Neural cell (in vitro differentiated cells): Measurements from ENCODE around the gene SLC16A10. TPM values are rescaled to one million over a fixed set of nuclear protein-coding genes. Genes with fewer than 3 reads are reported as not detected.

Experiments used
- H2AFZ ChIP-seq: fragments of 200-600, 300-800 bp; sonication (generic), shearing (Covaris generic); 2 replicates; pipeline ENCODE4 v1.6.0; 2014; ENCODE audit warnings: low read depth, mild to moderate bottlenecking, antibody characterized with exemption, low read length, moderate library complexity
- H3F3A ChIP-seq: fragments of 200-600 bp; shearing (Covaris generic); 2 replicates; pipeline ENCODE4 v1.6.1; 2016; ENCODE audit warnings: mild to moderate bottlenecking, moderate library complexity, mixed read lengths, antibody characterized with exemption, low read length; ENCODE audit not compliant: insufficient read depth, poor library complexity, severe bottlenecking
- H3K27ac ChIP-seq: fragments of 200-600, 300-800 bp; sonication (generic), shearing (Covaris generic); 2 replicates; pipeline ENCODE4 v1.5.1; 2014; ENCODE audit warnings: mild to moderate bottlenecking, low read length, moderate library complexity
- H3K27me3 ChIP-seq: fragments of 300-800, 200-600 bp; sonication (generic), shearing (Covaris generic); 2 replicates; pipeline ENCODE4 v1.6.0; 2014; ENCODE audit warnings: mild to moderate bottlenecking, low read depth, low read length, moderate library complexity; ENCODE audit not compliant: insufficient read depth
- H3K36me3 ChIP-seq: fragments of 300-800, 200-600 bp; sonication (generic), shearing (Covaris generic); 2 replicates; pipeline ENCODE4 v1.5.1; 2014; ENCODE audit warnings: mild to moderate bottlenecking, antibody characterized with exemption, low read length, moderate library complexity; ENCODE audit not compliant: insufficient read depth
- H3K4me2 ChIP-seq: fragments of 300-800, 200-600 bp; sonication (generic), shearing (Covaris generic); 2 replicates; pipeline ENCODE4 v1.6.0; 2014; ENCODE audit warnings: mild to moderate bottlenecking, low read length
- H3K4me3 ChIP-seq: fragments of 300-800, 200-600 bp; sonication (generic), shearing (Covaris generic); 2 replicates; pipeline ENCODE4 v1.5.1; 2014; ENCODE audit warnings: mild to moderate bottlenecking, low read length, moderate library complexity
- H3K79me2 ChIP-seq: fragments of 200-600 bp; shearing (Covaris generic); replicated peaks from 2 replicates; pipeline ENCODE4 v1.6.0; 2014; ENCODE audit warnings: mild to moderate bottlenecking, low read length, moderate library complexity; ENCODE audit not compliant: insufficient read depth
- H3K9ac ChIP-seq: fragments of 300-800, 200-600 bp; sonication (generic), shearing (Covaris generic); 2 replicates; pipeline ENCODE4 v1.6.1; 2016; ENCODE audit warnings: mild to moderate bottlenecking, low read length, mixed read lengths
- H3K9me2 ChIP-seq: fragments of 200-600 bp; shearing (Covaris generic); 2 replicates; pipeline ENCODE4 v1.6.1; 2016; ENCODE audit warnings: mild to moderate bottlenecking, low read length, mixed read lengths; ENCODE audit not compliant: insufficient read depth
- H3K9me3 ChIP-seq: fragments of 200-600, 300-800 bp; sonication (generic), shearing (Covaris generic); 2 replicates; pipeline ENCODE4 v1.6.1; 2016; ENCODE audit warnings: mild to moderate bottlenecking, mixed run types, low read length, moderate library complexity, mixed read lengths
- H4K20me1 ChIP-seq: fragments of 200-600 bp; shearing (Covaris generic); 2 replicates; pipeline ENCODE4 v1.6.1; 2016; ENCODE audit warnings: mild to moderate bottlenecking, mixed run types; ENCODE audit not compliant: insufficient read depth
- EP300 ChIP-seq: fragments of 450-650 bp; conservative IDR thresholded peaks from 2 replicates; pipeline ENCODE4 v1.6.1; 2014; ENCODE audit warnings: antibody characterized with exemption, mild to moderate bottlenecking, moderate library complexity; ENCODE audit not compliant: poor library complexity, severe bottlenecking
- EZH2 ChIP-seq: fragments of 200-600, 300-800 bp; shearing (Covaris generic), sonication (generic); IDR thresholded peaks from 2 replicates; pipeline ENCODE4 v1.6.1; 2014; ENCODE audit warnings: antibody characterized with exemption, low read length, borderline replicate concordance, mild to moderate bottlenecking; ENCODE audit not compliant: insufficient read depth, poor library complexity, severe bottlenecking
- MXI1 ChIP-seq: fragments of 450-650 bp; conservative IDR thresholded peaks from 2 replicates; pipeline ENCODE4 v1.6.1; 2014; ENCODE audit warnings: antibody characterized with exemption, mild to moderate bottlenecking; ENCODE audit not compliant: poor library complexity, severe bottlenecking
- POLR2AphosphoS5 ChIP-seq: IDR thresholded peaks from 2 replicates; pipeline ENCODE4 v1.6.1; 2012
- RAD21 ChIP-seq: fragments of 450-650 bp; conservative IDR thresholded peaks from 2 replicates; pipeline ENCODE4 v1.6.1; 2014; ENCODE audit warnings: antibody characterized with exemption, mild to moderate bottlenecking, moderate library complexity
- SMC3 ChIP-seq: fragments of 450-650 bp; conservative IDR thresholded peaks from 2 replicates; pipeline ENCODE4 v1.6.1; 2014; ENCODE audit warnings: antibody characterized with exemption, mild to moderate bottlenecking, moderate library complexity; ENCODE audit not compliant: poor library complexity
- TAF1 ChIP-seq: IDR thresholded peaks from 2 replicates; pipeline ENCODE4 v1.6.1; 2012; ENCODE audit warnings: low read depth
- polyA plus RNA-seq: library from polyadenylated mRNA; depleted of rRNA; stranded (reverse); fragments of >200 nt; gene quantifications from 2 replicates; pipeline ENCODE4 v1.2.3, GENCODE V29; 2014
- TF ChIP-seq, protein P1 (sequence below): fragments of 450-650 bp; IDR thresholded peaks from 2 replicates; pipeline ENCODE4 v1.5.1; 2014; ENCODE audit warnings: antibody characterized with exemption, mild to moderate bottlenecking, moderate library complexity; ENCODE audit not compliant: poor library complexity, severe bottlenecking
- TF ChIP-seq, protein P2 (sequence below): IDR thresholded peaks from 2 replicates; pipeline ENCODE4 v1.6.1; 2012; ENCODE audit warnings: borderline replicate concordance

The SLC16A10 gene
- polyA plus RNA-seq, 1 donor from 2014 or later = 1.5 TPM

- H3F3A ChIP-seq = no peaks in the 10 kb centered on the region
- no peaks in the 10 kb centered on the region for H3K9me2 ChIP-seq
- no peak overlapping the region for H3K27ac ChIP-seq
- no peak overlapping the region for H3K9ac ChIP-seq
- H3K79me2 ChIP-seq = no peaks in the 10 kb centered on the region
- H2AFZ ChIP-seq = no peak overlapping the region
- H3K4me3 ChIP-seq = no peak overlapping the region
- no peaks in the 10 kb centered on the region for H3K27me3 ChIP-seq
- no peak overlapping the region for H3K4me2 ChIP-seq
- no peaks in the 10 kb centered on the region for H3K36me3 ChIP-seq
- H3K9me3 ChIP-seq = no peaks in the 10 kb centered on the region
- H4K20me1 ChIP-seq = no peaks in the 10 kb centered on the region
- TF ChIP-seq EZH2 = no peak
- no peak for TF ChIP-seq MXI1
- no peak for TF ChIP-seq SMC3
- no peak for TF ChIP-seq RAD21
- TF ChIP-seq, protein P1, sequence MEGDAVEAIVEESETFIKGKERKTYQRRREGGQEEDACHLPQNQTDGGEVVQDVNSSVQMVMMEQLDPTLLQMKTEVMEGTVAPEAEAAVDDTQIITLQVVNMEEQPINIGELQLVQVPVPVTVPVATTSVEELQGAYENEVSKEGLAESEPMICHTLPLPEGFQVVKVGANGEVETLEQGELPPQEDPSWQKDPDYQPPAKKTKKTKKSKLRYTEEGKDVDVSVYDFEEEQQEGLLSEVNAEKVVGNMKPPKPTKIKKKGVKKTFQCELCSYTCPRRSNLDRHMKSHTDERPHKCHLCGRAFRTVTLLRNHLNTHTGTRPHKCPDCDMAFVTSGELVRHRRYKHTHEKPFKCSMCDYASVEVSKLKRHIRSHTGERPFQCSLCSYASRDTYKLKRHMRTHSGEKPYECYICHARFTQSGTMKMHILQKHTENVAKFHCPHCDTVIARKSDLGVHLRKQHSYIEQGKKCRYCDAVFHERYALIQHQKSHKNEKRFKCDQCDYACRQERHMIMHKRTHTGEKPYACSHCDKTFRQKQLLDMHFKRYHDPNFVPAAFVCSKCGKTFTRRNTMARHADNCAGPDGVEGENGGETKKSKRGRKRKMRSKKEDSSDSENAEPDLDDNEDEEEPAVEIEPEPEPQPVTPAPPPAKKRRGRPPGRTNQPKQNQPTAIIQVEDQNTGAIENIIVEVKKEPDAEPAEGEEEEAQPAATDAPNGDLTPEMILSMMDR = no peak
- no peak for TF ChIP-seq POLR2AphosphoS5
- TF ChIP-seq EP300 = no peak
- TF ChIP-seq, protein P2, sequence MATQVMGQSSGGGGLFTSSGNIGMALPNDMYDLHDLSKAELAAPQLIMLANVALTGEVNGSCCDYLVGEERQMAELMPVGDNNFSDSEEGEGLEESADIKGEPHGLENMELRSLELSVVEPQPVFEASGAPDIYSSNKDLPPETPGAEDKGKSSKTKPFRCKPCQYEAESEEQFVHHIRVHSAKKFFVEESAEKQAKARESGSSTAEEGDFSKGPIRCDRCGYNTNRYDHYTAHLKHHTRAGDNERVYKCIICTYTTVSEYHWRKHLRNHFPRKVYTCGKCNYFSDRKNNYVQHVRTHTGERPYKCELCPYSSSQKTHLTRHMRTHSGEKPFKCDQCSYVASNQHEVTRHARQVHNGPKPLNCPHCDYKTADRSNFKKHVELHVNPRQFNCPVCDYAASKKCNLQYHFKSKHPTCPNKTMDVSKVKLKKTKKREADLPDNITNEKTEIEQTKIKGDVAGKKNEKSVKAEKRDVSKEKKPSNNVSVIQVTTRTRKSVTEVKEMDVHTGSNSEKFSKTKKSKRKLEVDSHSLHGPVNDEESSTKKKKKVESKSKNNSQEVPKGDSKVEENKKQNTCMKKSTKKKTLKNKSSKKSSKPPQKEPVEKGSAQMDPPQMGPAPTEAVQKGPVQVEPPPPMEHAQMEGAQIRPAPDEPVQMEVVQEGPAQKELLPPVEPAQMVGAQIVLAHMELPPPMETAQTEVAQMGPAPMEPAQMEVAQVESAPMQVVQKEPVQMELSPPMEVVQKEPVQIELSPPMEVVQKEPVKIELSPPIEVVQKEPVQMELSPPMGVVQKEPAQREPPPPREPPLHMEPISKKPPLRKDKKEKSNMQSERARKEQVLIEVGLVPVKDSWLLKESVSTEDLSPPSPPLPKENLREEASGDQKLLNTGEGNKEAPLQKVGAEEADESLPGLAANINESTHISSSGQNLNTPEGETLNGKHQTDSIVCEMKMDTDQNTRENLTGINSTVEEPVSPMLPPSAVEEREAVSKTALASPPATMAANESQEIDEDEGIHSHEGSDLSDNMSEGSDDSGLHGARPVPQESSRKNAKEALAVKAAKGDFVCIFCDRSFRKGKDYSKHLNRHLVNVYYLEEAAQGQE = no peak
- TF ChIP-seq TAF1 = no peak
Observed at GRCh38 chr6:111107589-111107988, 20.3 kb downstream of the SLC16A10 start.

DNA sequence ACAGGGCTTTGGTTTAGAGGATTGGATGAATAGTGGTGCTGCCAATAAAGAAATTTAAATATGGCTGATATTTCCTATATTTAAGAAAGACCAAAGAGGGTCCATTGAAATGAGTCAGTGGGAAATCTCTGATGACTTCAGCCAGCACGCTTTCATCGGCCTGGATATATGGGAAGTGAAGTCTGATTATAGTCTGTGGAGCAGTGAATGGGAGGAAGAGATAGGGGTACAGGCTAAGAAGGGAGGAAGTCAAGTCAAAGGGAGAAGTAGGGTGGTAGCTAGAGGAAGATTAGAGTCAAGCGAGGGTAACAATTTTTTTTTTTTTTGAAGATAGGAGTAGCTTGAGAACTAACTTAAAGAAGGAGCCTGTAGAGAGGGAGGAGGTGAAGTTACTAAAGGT, 22.7 kb downstream of the SLC16A10 start:
- Histone ChIP-seq H4K20me1 (no peaks in the 10 kb centered on the region), H3K27ac (no peak overlapping the region), H3K9me2 (no peaks in the 10 kb centered on the region), H3K4me3 (no peak overlapping the region), H3K9ac (no peak overlapping the region), H3K9me3 (no peaks in the 10 kb centered on the region), H3K4me2 (no peak overlapping the region), H3K27me3 (no peaks in the 10 kb centered on the region), H3F3A (no peaks in the 10 kb centered on the region), H2AFZ (no peak overlapping the region), H3K79me2 (no peaks in the 10 kb centered on the region), H3K36me3 (no peaks in the 10 kb centered on the region)
- TF ChIP-seq, protein P1 = no peak
- TF ChIP-seq RAD21 = no peak
- TF ChIP-seq POLR2AphosphoS5 = no peak
- TF ChIP-seq, protein P2 = no peak
- no peak for TF ChIP-seq SMC3
- no peak for TF ChIP-seq EP300
- TF ChIP-seq TAF1 = no peak
- TF ChIP-seq MXI1 = no peak
- no peak for TF ChIP-seq EZH2
